GM21515 (cell line): ENCODE results near the gene KLHDC9.
"Not testable (repeated sequence)": the region's sequence is repeated elsewhere in the genome, so short reads cannot be mapped to it uniquely, and the experiment has no call there.

Experiments used
- ATAC-seq: cut with Tn5 transposase; IDR thresholded peaks from one replicate; pipeline ENCODE4 v1.9.1; 2021; ENCODE audit not compliant: unreplicated experiment

Gene KLHDC9

DNA sequence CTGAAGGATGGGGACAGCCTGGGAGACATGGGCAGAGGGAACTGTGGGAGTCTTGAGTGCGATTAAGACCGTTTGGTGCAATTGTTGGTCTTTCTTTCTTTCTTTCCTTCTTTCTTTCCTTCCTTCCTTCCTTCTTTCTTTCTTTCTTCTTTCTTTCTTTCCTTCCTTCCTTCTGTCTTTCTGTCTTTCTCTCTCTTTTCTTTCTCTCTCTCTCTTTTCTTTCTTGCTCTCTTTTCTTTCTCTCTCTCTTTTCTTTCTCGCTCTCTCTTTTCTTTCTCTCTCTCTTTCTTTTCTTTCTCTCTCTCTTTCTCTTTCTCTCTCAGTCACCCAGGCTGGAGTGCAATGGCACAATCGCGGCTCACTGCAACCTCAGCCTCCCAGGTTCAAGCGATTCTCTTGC, 2.9 kb upstream of the KLHDC9 start:
- ATAC-seq, result no peak

DNA sequence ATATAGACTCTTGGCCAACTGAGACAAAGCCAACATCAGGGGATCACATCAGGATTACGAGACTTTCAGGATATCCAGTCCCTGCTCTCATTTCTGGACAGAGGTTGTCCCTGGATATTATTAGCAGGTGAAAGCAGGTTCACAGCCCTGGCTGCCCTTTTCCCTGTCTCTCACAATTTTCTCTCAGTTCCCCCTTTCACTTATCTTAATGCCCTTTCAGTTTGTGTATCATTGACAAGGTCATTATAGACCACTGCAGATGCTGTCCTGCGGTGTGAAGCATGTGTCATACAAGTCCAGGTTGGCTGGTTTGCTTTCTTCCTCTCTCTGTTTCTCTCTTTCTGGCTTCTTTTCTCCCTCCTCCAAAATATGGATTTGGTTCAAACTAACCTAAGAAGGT, 2.1 kb upstream of the KLHDC9 start:
- ATAC-seq, result no peak

DNA sequence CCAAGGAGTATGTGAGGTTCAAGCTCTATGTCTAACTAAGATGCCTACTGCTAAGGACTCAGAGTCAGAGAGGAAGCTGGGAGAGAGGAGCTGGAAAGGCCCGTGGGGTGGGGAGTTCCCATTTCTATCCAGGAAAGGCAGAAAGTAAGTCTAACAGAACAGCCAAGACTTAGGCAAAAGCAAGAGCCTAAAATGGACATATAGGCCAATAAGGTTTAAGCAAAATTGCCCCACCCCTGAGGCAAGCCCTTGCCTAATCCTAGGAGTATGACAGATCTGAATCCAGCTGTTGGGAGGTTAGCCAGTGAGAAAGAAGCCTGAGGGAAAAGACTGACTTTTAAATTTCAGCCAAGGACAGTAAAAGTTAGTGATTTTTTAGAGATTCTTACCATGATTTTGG, 1.6 kb upstream of the KLHDC9 start:
- no peak for ATAC-seq

DNA sequence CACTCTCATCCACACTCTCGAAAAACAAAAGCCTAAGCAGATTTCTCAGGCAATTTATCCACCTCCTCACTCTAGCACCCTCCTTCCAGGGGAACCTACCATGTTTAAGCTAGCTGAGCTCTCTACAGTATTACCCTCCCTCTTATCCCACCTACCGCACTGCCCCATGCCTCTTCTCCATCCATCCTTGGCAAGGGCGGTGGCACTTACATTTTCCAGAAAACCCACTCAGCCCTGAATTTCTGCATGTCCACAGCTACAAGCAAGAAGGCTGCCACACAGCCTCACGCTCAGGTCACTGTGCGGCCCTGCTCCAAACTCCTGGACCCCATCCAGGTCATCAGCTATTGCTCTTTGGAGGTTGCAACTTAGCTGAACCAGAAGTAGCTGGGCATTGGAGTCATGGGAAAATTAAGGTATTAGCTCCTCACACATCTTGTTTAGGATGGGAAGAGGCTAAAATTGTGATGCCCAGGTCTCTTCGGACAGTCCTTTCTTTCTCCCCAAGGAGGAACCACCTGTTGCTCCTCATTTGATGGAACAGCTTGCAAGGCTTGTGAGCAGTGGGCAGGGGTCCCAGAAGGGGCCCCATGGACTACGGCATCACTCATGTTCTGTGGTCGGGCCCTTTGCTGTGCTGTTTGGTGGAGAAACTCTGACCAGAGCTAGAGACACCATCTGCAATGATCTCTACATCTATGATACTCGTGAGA, 1.1 kb downstream of the KLHDC9 start:
- ATAC-seq, result no peak

DNA sequence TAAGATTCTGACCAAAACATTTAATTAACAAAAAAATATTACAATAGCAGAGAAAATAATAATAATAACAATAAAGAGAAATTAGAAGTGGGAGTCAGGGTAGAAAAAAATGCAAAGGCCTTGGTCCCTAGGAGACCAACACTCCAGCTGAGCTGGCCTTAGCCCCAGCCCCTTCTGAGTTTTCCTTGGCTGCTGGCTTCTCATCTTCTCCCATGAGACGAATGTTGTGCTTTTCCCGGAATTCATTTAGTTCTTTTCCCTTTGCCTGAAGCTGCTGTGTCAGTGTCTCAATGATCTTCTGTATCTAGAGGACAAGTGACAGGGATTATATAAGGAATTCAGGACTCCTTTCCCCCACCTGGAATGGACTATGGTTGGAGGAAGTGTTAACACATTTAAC, 2.4 kb downstream of the KLHDC9 start:
- ATAC-seq, result no peak

DNA sequence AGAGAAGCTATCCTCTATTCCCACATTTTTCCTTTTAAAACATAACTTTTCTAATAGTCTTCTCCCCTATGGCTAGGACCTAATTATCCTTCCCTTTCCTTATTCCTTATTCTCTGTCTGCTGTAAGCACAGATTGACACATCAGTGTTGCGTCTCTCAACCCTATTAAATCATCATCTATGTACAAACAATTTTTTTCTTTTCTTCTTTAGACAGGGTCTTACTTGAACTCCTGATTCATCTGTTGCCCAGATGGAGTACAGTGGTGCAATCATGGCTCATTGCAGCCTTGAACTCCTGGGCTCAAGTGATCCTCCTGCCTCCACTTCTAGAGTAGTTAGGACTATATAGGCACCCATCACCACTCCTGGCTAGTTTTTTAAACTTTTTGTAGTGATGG, 8.3 kb downstream of the KLHDC9 start:
- ATAC-seq, result no peak

DNA sequence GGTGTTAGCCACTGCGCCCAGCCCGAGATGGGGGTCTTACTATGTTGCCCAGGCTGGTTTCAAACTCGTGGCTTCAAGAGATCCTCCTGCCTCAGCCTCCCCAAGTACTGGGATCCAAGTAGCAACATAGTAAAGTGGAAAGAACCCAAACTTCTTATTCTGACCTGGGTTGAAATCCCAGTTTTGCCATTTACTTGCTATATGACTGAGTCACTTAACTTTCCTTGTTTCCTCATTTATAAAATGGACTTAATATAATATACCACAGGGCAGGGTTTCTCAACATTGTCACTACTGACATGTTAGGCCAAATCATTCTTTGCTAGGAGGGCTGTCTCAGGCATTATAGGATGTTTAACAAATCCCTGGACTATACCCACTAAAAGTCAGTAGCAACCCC, 13.0 kb downstream of the KLHDC9 start:
- no peak for ATAC-seq

DNA sequence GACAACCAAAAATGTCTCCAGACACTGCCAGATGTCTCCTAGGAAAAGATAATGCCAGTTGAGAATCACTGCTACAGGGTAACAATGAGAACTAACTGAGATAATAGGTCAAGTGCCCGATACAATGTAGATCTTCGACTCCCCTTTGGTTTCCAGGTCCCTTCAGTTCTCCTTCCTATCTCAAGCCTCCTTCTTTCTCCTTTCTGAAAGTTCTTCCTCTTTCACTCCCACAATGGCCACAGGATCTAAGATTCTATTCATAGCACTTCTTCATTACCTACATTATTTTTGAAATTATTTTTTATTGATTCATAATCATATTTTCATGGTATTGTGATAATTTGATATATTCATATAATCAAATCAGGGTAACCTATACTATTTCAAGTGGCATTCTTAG, 13.4 kb downstream of the KLHDC9 start:
- no peak for ATAC-seq

DNA sequence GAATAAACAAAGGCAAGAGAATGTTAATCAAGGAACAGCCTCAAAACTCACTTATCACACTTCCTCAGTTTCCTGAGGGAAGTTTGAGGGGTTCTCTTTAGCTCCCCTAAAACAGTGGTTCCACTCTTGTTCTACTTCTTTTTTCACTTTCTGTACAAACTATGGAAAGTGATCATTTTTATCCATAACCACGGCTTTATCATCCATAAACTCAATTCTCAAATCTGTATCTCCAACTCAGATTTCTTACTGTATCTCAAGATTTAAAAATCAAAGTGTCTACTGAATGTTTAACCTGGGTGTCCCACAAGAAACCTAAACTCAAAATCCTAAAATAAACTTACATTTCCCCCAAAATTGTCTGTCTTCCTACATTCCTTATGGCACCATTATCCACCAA, 15.8 kb downstream of the KLHDC9 start:
- no peak for ATAC-seq

DNA sequence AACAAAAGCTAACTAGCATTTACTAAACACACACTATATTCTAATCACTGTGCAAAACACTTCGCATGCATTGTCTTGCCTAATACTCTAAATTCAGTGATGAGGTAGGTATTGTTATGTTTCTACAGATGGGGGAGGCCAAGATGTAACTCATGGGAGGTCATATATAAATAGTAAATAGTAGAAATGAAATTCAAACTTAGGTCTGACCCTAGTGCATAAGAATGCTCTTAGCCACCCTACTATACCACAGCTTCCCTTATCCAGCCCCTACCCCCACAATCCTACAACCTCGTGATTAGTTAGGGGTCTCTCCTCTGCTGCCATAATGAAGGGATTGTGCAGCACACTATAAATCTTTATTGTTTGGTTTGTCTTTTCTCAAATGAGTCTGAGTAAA, 16.4 kb downstream of the KLHDC9 start:
- ATAC-seq, result no peak

DNA sequence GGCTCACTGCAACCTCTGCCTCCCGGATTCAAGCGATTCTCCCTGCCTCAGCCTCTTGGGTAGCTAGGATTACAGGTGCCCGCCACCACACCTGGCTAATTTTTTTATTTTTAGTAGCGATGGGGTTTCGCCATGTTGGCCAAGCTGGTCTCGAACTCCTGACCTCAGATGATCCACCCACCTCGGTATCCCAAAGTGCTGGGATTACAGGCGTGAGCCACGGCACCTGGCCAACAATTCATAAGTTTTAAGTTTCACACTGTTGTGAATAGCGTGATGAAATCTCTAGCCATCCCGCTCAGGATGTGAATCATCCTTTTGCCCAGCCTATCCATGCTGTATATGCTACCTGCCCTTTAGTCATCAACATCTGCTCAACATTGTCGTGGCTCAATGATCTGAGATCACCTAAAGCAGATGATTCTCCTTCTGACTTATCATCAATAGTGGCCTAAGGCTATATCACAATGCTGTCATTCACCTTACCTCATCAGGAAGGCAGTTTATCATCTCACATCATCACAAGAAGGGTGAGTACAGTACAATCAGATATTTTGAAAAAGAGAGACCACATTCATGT, 17.1 kb downstream of the KLHDC9 start:
- no peak for ATAC-seq

DNA sequence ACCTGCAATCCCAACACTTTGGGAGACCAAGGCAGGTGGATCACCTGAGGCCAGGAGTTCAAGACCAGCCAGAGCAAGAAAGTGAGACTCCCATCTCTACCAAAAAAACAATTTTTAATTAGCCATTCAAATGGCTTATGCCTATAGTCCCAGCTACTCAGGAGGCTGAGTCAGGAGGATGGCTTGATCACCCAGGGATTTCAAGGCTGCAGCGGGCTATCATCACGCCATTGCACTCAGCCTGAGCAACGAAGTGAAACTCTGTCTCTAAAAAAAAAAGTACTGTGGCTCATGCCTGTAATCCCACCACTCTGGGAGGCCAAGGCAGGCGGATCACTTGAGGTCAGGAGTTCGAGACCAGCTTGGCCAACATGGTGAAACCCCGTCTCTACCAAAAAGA, 17.8 kb downstream of the KLHDC9 start:
- ATAC-seq, result not testable (repeated sequence)

DNA sequence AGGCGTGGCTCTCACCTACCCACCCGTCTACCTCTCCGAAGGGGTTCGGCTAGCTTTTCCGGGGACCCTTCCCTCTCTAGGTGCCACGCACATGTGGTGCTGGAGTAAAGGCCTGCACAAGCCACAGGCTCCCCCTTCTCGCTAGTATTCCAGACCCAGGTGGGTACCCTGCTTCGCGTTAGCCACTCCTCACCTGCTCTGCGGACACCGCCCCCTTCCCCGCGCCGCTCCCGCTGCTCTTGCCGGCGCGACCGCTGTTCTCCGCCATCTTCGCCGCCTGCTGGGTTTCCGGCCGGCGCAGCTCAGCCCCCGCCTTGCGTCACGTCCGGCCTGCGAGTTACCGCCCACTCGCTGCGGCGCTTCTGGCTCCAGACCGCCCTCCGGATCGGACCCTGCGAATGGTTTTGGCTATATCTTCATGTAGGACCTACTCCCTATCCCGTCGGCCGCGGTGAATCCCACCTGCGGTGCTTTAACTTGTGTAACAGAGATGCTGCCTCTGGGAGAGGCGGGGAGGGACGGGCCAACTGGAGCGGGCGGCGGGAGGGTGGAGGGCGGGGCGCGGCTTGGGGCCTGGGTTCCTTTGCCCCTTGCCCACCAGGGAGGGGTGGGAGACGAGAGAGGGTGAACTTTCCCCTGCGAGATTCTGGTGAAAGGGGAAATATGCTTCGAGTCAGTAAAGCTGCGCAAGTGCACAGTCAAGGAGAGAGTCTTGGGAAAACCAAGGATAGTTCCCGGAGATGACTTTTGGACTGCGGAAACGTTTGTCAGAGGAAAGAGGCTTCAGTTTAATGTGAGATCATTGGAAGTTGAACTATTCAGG, 19.8 kb downstream of the KLHDC9 start, which contains the start of the genes NIT1 and PFDN2:
Gene NIT1, plus strand, starts transcription at position 347 of the 823 bp plus-strand sequence. Its CDS starts 72 bp downstream, at position 419.
Gene PFDN2, minus strand, starts transcription at position 279 of the 823 bp plus-strand sequence. Its CDS starts 11 bp downstream, at position 268.
- ATAC-seq, result peak; percentile 72

DNA sequence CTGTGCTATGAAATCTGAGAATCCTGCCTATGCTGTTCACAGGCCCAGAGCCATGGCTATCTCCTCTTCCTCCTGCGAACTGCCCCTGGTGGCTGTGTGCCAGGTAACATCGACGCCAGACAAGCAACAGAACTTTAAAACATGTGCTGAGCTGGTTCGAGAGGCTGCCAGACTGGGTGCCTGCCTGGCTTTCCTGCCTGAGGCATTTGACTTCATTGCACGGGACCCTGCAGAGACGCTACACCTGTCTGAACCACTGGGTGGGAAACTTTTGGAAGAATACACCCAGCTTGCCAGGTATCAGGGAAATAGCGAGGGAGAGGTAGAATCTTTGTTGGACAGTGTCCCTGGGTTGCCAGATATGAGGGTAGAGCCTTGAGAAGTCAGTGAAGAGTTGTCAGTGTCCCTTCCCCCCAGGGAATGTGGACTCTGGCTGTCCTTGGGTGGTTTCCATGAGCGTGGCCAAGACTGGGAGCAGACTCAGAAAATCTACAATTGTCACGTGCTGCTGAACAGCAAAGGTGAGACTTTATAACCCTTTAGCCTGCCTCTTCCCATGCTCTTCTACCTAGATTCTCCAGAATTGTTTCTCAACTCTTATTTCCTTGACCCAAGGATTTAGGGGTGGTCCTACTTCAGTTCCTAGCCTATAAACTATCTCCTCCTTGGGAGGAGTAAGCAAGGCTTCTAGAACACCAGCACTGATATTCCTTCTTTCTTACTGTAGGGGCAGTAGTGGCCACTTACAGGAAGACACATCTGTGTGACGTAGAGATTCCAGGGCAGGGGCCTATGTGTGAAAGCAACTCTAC, 21.1 kb downstream of the KLHDC9 start:
- ATAC-seq, result peak; percentile 47

DNA sequence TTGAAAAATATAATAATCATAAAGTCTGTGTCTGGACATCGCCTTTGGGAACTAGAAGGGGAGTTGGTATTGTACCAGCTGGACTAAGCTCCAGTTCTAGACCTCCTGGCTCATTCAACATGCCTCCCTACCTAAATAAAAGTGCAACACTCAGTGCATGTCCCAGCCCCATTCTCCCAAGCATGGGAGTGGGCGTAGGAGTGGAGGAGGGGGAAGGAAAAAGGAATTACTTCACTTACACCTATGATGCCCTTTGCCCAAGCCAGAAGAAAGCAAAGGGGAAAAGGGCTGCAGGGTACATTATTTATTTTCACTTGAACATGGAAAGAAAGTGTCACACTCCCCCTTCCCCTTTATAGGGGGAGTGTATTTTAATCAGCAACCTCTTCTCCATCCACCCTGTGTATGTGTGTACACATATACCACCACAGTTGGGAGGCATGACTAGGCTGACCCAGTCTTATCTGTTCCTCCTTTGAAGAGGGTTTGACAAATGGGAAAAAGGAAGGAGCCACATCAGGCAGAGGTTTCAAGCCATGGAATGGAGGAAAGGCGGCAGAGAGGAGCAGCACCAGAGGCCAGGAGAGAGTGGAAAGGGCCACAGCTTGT, 23.0 kb downstream of the KLHDC9 start:
- no peak for ATAC-seq

DNA sequence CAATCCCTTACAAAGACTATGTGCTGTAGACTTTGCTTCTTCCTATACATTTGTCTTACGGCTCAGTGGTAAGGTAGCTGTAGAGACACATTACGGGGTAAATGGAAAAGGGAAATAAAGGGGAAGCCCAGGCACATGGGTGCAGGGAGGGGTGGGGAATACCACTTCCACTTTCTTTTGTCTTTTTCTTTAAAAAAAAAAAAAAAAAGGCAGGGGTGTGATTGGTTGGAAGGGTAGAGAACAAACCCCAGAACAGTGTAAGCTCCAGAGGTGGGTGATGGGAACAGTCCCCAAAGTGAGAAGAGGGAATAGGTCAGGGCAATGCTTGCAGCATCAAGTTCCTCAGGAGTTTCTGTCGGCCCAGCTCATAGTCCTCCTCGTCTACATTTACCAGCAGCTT, 23.7 kb downstream of the KLHDC9 start:
- ATAC-seq, result no peak

DNA sequence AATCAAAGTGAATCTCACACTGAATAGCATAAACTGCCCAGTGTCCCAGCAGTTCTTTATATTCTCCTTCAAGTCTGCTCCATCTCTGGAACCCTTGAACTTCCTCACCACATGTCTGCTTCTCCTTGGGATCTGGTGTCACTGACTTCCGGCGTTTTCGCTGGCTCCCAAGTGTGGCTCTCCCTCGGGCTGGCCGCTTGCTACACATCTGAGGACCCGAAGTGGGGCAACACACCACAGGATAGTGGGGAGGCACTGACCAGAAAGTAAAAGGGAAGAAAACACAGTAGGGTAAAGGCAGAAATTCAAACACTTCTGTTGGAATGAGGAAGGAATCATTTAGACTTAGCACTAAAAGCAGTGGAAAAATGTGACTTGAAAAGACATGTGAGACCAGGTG, 24.8 kb downstream of the KLHDC9 start:
- no peak for ATAC-seq

DNA sequence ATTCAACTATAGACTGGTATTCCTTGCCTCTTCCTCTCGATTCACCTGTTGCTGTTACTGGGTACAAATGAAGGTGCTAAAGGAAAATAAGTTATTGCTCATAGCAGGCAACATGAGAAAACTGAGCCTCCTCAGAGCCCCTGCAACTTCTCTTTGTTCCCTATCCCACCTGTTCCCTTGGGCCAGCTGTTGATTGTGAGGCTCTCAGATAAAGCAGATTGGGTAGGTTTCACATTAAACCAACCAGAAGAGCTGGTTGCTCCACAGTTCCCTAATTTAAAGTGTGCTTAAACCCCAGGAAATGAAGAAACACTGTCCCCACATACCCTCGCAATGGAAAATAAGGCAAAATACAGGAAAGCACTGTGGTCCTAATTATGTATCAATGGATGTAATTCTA, 29.5 kb downstream of the KLHDC9 start:
- no peak for ATAC-seq

DNA sequence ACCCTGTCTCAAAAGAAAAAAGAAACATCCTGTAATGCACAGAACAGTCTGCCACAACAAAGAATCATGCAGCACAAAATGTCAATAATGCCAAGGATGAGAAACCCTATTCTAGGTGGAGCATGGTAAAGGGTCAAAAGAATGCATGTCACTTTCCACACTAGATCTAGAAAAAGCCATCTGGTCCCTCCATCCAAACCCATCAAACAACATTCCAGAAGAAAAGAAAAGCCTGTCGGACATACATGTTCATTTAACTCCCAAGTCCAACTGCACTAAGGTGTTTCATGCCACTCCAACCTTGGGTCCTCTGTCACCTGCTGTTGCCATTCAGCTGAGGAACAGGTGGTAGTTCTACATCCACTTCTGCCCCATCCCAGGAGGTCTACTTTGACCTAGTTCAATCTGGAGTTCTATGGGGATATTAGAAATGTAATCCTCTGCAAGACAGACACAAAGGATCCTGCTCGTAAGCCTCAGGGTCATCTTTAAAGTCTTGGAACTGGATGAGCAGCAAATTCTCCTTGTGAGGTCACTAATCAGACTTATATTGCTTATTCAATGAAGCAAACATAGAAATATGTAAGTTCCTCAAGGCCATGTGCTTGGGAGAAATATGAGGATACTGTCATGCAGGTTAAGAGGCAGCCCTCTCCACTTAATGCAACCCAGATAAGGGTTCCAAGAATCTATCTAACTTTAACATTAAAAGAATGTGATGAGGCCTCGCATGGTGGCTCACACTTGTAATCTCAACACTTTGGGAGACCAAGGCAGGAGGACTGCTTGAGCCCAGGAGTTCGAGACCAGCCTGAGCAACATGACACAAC, 30.6 kb downstream of the KLHDC9 start:
- ATAC-seq, result no peak

DNA sequence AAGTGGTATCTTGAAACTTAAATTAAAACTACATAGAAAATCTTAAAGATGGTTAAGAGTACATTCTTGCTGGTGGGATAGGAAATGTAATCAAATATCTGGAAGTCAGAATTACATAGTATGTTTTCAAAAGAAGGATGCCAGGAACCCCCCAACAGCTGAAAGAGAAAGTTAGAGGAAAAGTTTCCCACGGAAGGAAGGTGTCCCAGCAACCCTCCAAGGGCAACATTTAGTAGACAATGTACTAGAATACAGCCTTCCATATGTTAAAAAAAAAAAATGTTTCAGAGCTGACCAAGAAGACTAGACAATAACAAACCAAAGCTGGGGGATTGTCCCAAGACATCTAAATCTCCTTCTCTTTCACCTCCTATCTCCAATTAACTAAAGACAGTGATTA, 32.1 kb downstream of the KLHDC9 start:
- no peak for ATAC-seq
